ENCODE results near the gene VEGFC.

VEGFC gene

GRCh38 chr4:176792326-176793059 is at the start of gene VEGFC:
VEGFC (minus strand) TSS chr4:176792922; CDS start chr4:176792311, 611 bp downstream.
- DNase-seq (ENCODE audit: low spot score), result no peak

- DNase-seq (ENCODE audit: low spot score), result no peak
These were observed 49.0 kb upstream of the VEGFC start for GRCh38 chr4:176841711-176842112.

GRCh38 chr4:176840166-176840565 is 47.4 kb upstream of the VEGFC start:
- no peak for DNase-seq (ENCODE audit: low spot score)

- DNase-seq (ENCODE audit: low spot score), result no peak
These were observed 46.9 kb upstream of the VEGFC start for GRCh38 chr4:176839656-176840055.

- DNase-seq (ENCODE audit: low spot score), result no peak
These were observed 46.1 kb upstream of the VEGFC start for GRCh38 chr4:176838601-176839433.

- no peak for DNase-seq (ENCODE audit: low spot score)
These were observed 44.6 kb upstream of the VEGFC start for GRCh38 chr4:176837169-176837895.

GRCh38 chr4:176834531-176834930 is 41.8 kb upstream of the VEGFC start:
- no peak for DNase-seq (ENCODE audit: low spot score)

GRCh38 chr4:176833400-176834175 is 40.9 kb upstream of the VEGFC start:
- no peak for DNase-seq (ENCODE audit: low spot score)

GRCh38 chr4:176830971-176831370 is 38.2 kb upstream of the VEGFC start:
- DNase-seq (ENCODE audit: low spot score), result no peak

- no peak for DNase-seq (ENCODE audit: low spot score)
These were observed 32.9 kb upstream of the VEGFC start for GRCh38 chr4:176825586-176825985.

GRCh38 chr4:176824645-176825366 is 32.1 kb upstream of the VEGFC start:
- no peak for DNase-seq (ENCODE audit: low spot score)

GRCh38 chr4:176818531-176818930 is 25.8 kb upstream of the VEGFC start:
- no peak for DNase-seq (ENCODE audit: low spot score)

GRCh38 chr4:176817204-176817603 is 24.5 kb upstream of the VEGFC start:
- no peak for DNase-seq (ENCODE audit: low spot score)

GRCh38 chr4:176814770-176815169 is 22.0 kb upstream of the VEGFC start:
- DNase-seq (ENCODE audit: low spot score), result no peak

GRCh38 chr4:176810481-176811249 is 17.9 kb upstream of the VEGFC start:
- DNase-seq (ENCODE audit: low spot score), result no peak

- DNase-seq (ENCODE audit: low spot score), result no peak
These were observed 14.2 kb upstream of the VEGFC start for GRCh38 chr4:176806778-176807375.

- no peak for DNase-seq (ENCODE audit: low spot score)
These were observed 12.4 kb upstream of the VEGFC start for GRCh38 chr4:176805155-176805554.

- DNase-seq (ENCODE audit: low spot score), result no peak
These were observed 8.3 kb upstream of the VEGFC start for GRCh38 chr4:176800891-176801534.

GRCh38 chr4:176799653-176800052 is 6.9 kb upstream of the VEGFC start:
- DNase-seq (ENCODE audit: low spot score), result no peak

Data from cerebellar cortex (tissue), 1 donor.